OCI-LY1 (cell line): ENCODE results near the gene CEACAM1.
"Not testable (repeated sequence)": the region's sequence is repeated elsewhere in the genome, so short reads cannot be mapped to it uniquely, and the experiment has no call there.

Source experiments
- H2AFZ ChIP-seq: fragments of 200-600 bp; sonication (generic), shearing (Covaris generic); 2 replicates; pipeline ENCODE4 v1.6.0; 2014; ENCODE audit warnings: antibody characterized with exemption, mild to moderate bottlenecking, low read length
- H3F3A ChIP-seq: fragments of 200-600 bp; sonication (generic), shearing (Covaris generic); 2 replicates; pipeline ENCODE4 v1.6.0; 2014; ENCODE audit warnings: mild to moderate bottlenecking, antibody characterized with exemption, low read length, moderate library complexity; ENCODE audit not compliant: insufficient read depth
- H3K27ac ChIP-seq: fragments of 200-600 bp; sonication (generic); 2 replicates; pipeline ENCODE4 v1.5.1; 2014; ENCODE audit warnings: low read length, mixed run types, mild to moderate bottlenecking, low read depth; ENCODE audit not compliant: poor library complexity, severe bottlenecking
- H3K27me3 ChIP-seq: fragments of 200-600 bp; sonication (generic); 2 replicates; pipeline ENCODE4 v1.6.0; 2014; ENCODE audit warnings: antibody characterized with exemption, mild to moderate bottlenecking, low read length, moderate library complexity; ENCODE audit not compliant: insufficient read depth
- H3K36me3 ChIP-seq: fragments of 200-600 bp; sonication (generic); 2 replicates; pipeline ENCODE4 v1.6.1; 2014; ENCODE audit warnings: mild to moderate bottlenecking, antibody characterized with exemption, low read length, moderate library complexity, mixed read lengths; ENCODE audit not compliant: insufficient read depth
- H3K4me1 ChIP-seq: fragments of 200-600 bp; sonication (generic); 2 replicates; pipeline ENCODE4 v1.5.1; 2014; ENCODE audit warnings: mild to moderate bottlenecking, low read length, moderate library complexity; ENCODE audit not compliant: insufficient read depth, severe bottlenecking
- H3K4me2 ChIP-seq: fragments of 200-600 bp; sonication (generic), shearing (Covaris generic); 2 replicates; pipeline ENCODE4 v1.6.1; 2014; ENCODE audit warnings: low read length
- H3K4me3 ChIP-seq: fragments of 200-600 bp; sonication (generic); 2 replicates; pipeline ENCODE4 v1.5.1; 2014; ENCODE audit warnings: low read length, low read depth, mild to moderate bottlenecking, mixed read lengths; ENCODE audit not compliant: poor library complexity, severe bottlenecking
- H3K79me2 ChIP-seq: fragments of 200-600 bp; shearing (Covaris generic); 2 replicates; pipeline ENCODE4 v1.6.1; 2016; ENCODE audit warnings: mixed run types, low read length, mixed read lengths; ENCODE audit not compliant: insufficient read depth
- H3K9ac ChIP-seq: fragments of 200-600 bp; sonication (generic), shearing (Covaris generic); 2 replicates; pipeline ENCODE4 v1.6.1; 2014; ENCODE audit warnings: mild to moderate bottlenecking, low read length, mixed read lengths
- H3K9me2 ChIP-seq: fragments of 200-600 bp; sonication (generic), shearing (Covaris generic); 2 replicates; pipeline ENCODE4 v1.6.1; 2014; ENCODE audit warnings: low read depth, mild to moderate bottlenecking, low read length, mixed read lengths
- H3K9me3 ChIP-seq: fragments of 200-600 bp; shearing (Covaris generic); 2 replicates; pipeline ENCODE4 v1.6.1; 2014; ENCODE audit warnings: low read length, mixed read lengths
- H4K20me1 ChIP-seq: fragments of 200-600 bp; sonication (generic), shearing (Covaris generic); 2 replicates; pipeline ENCODE4 v1.6.0; 2016; ENCODE audit warnings: mild to moderate bottlenecking, low read length; ENCODE audit not compliant: insufficient read depth
- CTCF ChIP-seq: fragments of 200-600 bp; sonication (generic), shearing (Covaris generic); IDR thresholded peaks from 2 replicates; pipeline ENCODE4 v1.5.1; 2017; ENCODE audit warnings: mild to moderate bottlenecking, antibody characterized with exemption, low read length, moderate library complexity, mixed read lengths
- EZH2 ChIP-seq: fragments of 200-600 bp; sonication (generic), shearing (Covaris generic); IDR thresholded peaks from 2 replicates; pipeline ENCODE4 v1.8.0; 2017; ENCODE audit warnings: borderline replicate concordance, mixed run types, mild to moderate bottlenecking, antibody characterized with exemption, low read length, moderate library complexity, mixed read lengths

CEACAM1 gene

GRCh38 chr19:42553292-42554045 is 25.2 kb upstream of the CEACAM1 start:
- no peak for TF ChIP-seq CTCF
- TF ChIP-seq EZH2 = no peak
- no peaks in the 10 kb centered on the region for H3F3A ChIP-seq
- no peaks in the 10 kb centered on the region for H3K4me1 ChIP-seq
- H3K9me3 ChIP-seq = no peaks in the 10 kb centered on the region
- no peak overlapping the region for H3K27ac ChIP-seq
- H3K4me2 ChIP-seq = no peak overlapping the region
- no peaks in the 10 kb centered on the region for H3K27me3 ChIP-seq
- no peak overlapping the region for H3K4me3 ChIP-seq
- no peaks in the 10 kb centered on the region for H3K79me2 ChIP-seq
- no peak overlapping the region for H3K9ac ChIP-seq
- no peaks in the 10 kb centered on the region for H3K36me3 ChIP-seq
- no peaks in the 10 kb centered on the region for H4K20me1 ChIP-seq
- H3K9me2 ChIP-seq = no peaks in the 10 kb centered on the region
- H2AFZ ChIP-seq = no peak overlapping the region

- TF ChIP-seq CTCF (no peak), EZH2 (no peak)
- no peak overlapping the region for H3K4me3 ChIP-seq
Observed at GRCh38 chr19:42552086-42553065, 24.1 kb upstream of the CEACAM1 start.

GRCh38 chr19:42550521-42550920 is 22.2 kb upstream of the CEACAM1 start:
- H2AFZ ChIP-seq, H3K79me2 ChIP-seq, H3K9me3 ChIP-seq, H3K9ac ChIP-seq, H4K20me1 ChIP-seq, H3K4me2 ChIP-seq, H3F3A ChIP-seq, H3K27me3 ChIP-seq, H3K9me2 ChIP-seq, H3K4me1 ChIP-seq, H3K36me3 ChIP-seq, H3K27ac ChIP-seq, H3K4me3 ChIP-seq: not testable (repeated sequence)

More at GRCh38 chr19:42552086-42553065, 24.1 kb upstream of the CEACAM1 start:
- no peak overlapping the region for H3K27ac ChIP-seq
- no peaks in the 10 kb centered on the region for H3K79me2 ChIP-seq
- H3K9me2 ChIP-seq = no peaks in the 10 kb centered on the region
- H2AFZ ChIP-seq = no peak overlapping the region
- H3K9me3 ChIP-seq = no peaks in the 10 kb centered on the region
- H3K4me2 ChIP-seq = no peak overlapping the region
- H3F3A ChIP-seq = no peaks in the 10 kb centered on the region
- H4K20me1 ChIP-seq = no peaks in the 10 kb centered on the region
- H3K27me3 ChIP-seq = no peaks in the 10 kb centered on the region
- H3K9ac ChIP-seq = no peak overlapping the region
- H3K4me1 ChIP-seq = no peaks in the 10 kb centered on the region
- no peaks in the 10 kb centered on the region for H3K36me3 ChIP-seq

GRCh38 chr19:42549067-42549466 is 20.8 kb upstream of the CEACAM1 start:
- not testable (repeated sequence) for H3K4me3 ChIP-seq, H3K4me2 ChIP-seq, H3K4me1 ChIP-seq, H3K79me2 ChIP-seq, H3K9me3 ChIP-seq, H2AFZ ChIP-seq, H3F3A ChIP-seq, H3K9me2 ChIP-seq, H3K27me3 ChIP-seq, H4K20me1 ChIP-seq, H3K9ac ChIP-seq, H3K36me3 ChIP-seq, H3K27ac ChIP-seq
